Lower lobe of right lung (tissue), 2 donors: ENCODE measurements around the gene ADPRS. TPM values are rescaled to one million over a fixed set of nuclear protein-coding genes. Genes with fewer than 3 reads are reported as not detected.

Experiments used
- ATAC-seq, 2 donors: fragments of 200-7000 bp; cut with Tn5 transposase; one replicate each; pipeline ENCODE4 v1.9.1; 2020 to 2022; ENCODE audit warnings: mild to moderate bottlenecking in 2 of 2, moderate library complexity in 2 of 2
- DNase-seq: peaks from one replicate; pipeline ENCODE4 v3.0.0-alpha.2; 2020
- H3K27ac ChIP-seq: fragments of 200-600 bp; one replicate; pipeline ENCODE4 v1.8.0; 2022
- H3K27me3 ChIP-seq: fragments of 200-600 bp; one replicate; pipeline ENCODE4 v1.8.0; 2022; ENCODE audit warnings: low read depth
- H3K36me3 ChIP-seq: fragments of 200-600 bp; one replicate; pipeline ENCODE4 v1.8.0; 2022; ENCODE audit warnings: mild to moderate bottlenecking
- H3K4me1 ChIP-seq: fragments of 200-600 bp; one replicate; pipeline ENCODE4 v1.8.0; 2022
- H3K4me3 ChIP-seq: fragments of 200-600 bp; one replicate; pipeline ENCODE4 v1.8.0; 2022; ENCODE audit warnings: mild to moderate bottlenecking
- H3K9me3 ChIP-seq: fragments of 200-600 bp; one replicate; pipeline ENCODE4 v1.8.0; 2022
- intact Hi-C: fragments of 100-400 bp; cut with DNase I; formaldehyde crosslinking; loops from one replicate; pipeline ENCODE4 v1.11.0; 2022
- total RNA-seq: library from RNA; stranded (reverse); fragmentation: NEBNext Ultra II Directional; extraction: Animal tissue kit (Norgen Biotek cat#: 25700); gene quantifications from one replicate; pipeline ENCODE4 v1.2.1, GENCODE V29; 2021
- TF ChIP-seq, protein P1 (sequence below): fragments of 200-600 bp; IDR thresholded peaks from one replicate; pipeline ENCODE4 v1.8.0; 2022; ENCODE audit warnings: antibody characterized with exemption, mild to moderate bottlenecking
- donor health status: DM: no; HTN: yes; CAD: no; lungs with severe emphysema.

The ADPRS gene
- total RNA-seq, 1 donor from 2014 or later, result 32.4 TPM

DNA sequence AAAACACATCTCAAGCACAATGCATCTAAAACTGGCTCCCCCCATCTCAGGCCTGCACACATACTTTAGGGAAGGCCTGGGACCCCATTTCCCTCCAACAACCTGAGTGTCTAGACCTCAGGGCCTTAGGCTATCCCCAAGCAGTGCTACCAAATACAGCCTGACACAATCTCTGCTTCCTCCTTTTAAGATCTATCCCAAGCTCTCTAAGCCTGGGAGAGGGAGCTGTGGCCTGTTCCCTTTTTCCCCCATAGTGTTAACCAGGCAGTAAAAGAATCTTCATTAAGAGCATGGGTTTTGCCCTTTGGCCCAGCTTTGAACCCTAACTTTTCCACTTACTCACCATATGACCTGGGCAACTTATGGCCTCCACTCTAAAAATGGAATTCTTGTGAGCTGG, 47.1 kb downstream of the ADPRS start:
- peak overlapping the region; percentile 31 for H3K27ac ChIP-seq
- H3K4me3 ChIP-seq, result no peak overlapping the region
- DNase-seq (no peak), ATAC-seq (peak in 1 of 2 donors; percentile 19)
- peaks cover 42% of the 10 kb centered on the region for H3K36me3 ChIP-seq
- H3K9me3 ChIP-seq, result no peaks in the 10 kb centered on the region
- TF ChIP-seq, protein P1, sequence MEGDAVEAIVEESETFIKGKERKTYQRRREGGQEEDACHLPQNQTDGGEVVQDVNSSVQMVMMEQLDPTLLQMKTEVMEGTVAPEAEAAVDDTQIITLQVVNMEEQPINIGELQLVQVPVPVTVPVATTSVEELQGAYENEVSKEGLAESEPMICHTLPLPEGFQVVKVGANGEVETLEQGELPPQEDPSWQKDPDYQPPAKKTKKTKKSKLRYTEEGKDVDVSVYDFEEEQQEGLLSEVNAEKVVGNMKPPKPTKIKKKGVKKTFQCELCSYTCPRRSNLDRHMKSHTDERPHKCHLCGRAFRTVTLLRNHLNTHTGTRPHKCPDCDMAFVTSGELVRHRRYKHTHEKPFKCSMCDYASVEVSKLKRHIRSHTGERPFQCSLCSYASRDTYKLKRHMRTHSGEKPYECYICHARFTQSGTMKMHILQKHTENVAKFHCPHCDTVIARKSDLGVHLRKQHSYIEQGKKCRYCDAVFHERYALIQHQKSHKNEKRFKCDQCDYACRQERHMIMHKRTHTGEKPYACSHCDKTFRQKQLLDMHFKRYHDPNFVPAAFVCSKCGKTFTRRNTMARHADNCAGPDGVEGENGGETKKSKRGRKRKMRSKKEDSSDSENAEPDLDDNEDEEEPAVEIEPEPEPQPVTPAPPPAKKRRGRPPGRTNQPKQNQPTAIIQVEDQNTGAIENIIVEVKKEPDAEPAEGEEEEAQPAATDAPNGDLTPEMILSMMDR, result no peak
- intact Hi-C loops, result no loop called here
- peaks cover 23% of the 10 kb centered on the region for H3K4me1 ChIP-seq
- no peaks in the 10 kb centered on the region for H3K27me3 ChIP-seq

GRCh38 chr1:36136535-36136934, 47.8 kb downstream of the ADPRS start:
- TF ChIP-seq, protein P1, result no peak
- Histone ChIP-seq H3K27me3 (no peaks in the 10 kb centered on the region), H3K27ac (peak overlapping the region; percentile 31), H3K36me3 (peaks cover 42% of the 10 kb centered on the region), H3K4me3 (no peak overlapping the region), H3K4me1 (peaks cover 23% of the 10 kb centered on the region), H3K9me3 (no peaks in the 10 kb centered on the region)
- DNase-seq (no peak), ATAC-seq (peak; percentile 35 to 77)
- intact Hi-C loops, result no loop called here

DNA sequence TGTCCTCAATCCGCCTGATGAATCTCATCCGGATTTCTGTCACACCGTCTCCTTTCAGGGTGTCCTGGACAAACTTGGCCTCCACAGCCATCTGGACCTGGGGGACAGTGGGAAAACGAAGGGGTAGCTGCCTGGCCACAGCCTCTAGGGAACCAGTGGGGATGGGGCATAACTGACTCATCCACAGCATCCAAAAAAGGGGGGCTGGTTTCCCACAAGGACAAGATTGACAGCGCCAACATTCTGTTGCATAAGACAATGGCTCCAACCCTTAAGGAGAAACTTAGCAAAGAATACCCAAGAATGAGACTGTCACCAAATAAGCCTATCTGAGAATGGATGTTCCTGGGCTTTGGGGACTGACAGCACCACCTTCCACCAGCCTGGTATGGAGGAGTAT, 48.5 kb downstream of the ADPRS start:
- DNase-seq (no peak), ATAC-seq (no peak)
- intact Hi-C loops, result no loop called here
- H3K36me3 ChIP-seq, result peaks cover 42% of the 10 kb centered on the region
- H3K27me3 ChIP-seq, result no peaks in the 10 kb centered on the region
- peaks cover 29% of the 10 kb centered on the region for H3K4me1 ChIP-seq
- TF ChIP-seq, protein P1, result no peak
- no peak overlapping the region for H3K27ac ChIP-seq
- no peak overlapping the region for H3K4me3 ChIP-seq
- no peaks in the 10 kb centered on the region for H3K9me3 ChIP-seq

- intact Hi-C loops, result no loop called here
- TF ChIP-seq, protein P1, result no peak
- H3K9me3 ChIP-seq, result no peaks in the 10 kb centered on the region
- H3K4me3 ChIP-seq, result no peak overlapping the region
- no peak for DNase-seq
- H3K36me3 ChIP-seq, result peaks cover 42% of the 10 kb centered on the region
- ATAC-seq, result no peak
- H3K27ac ChIP-seq, result no peak overlapping the region
- no peaks in the 10 kb centered on the region for H3K27me3 ChIP-seq
- H3K4me1 ChIP-seq, result peaks cover 35% of the 10 kb centered on the region
These were observed 49.1 kb downstream of the ADPRS start for GRCh38 chr1:36137776-36138175.

GRCh38 chr1:36139521-36139920, 50.8 kb downstream of the ADPRS start:
- ATAC-seq (no peak), DNase-seq (no peak)
- Histone ChIP-seq H3K36me3 (peaks cover 42% of the 10 kb centered on the region), H3K27ac (no peak overlapping the region), H3K4me3 (no peak overlapping the region), H3K9me3 (no peaks in the 10 kb centered on the region), H3K4me1 (peaks cover 43% of the 10 kb centered on the region), H3K27me3 (no peaks in the 10 kb centered on the region)
- TF ChIP-seq, protein P1, result no peak
- intact Hi-C loops, result no loop called here

DNA sequence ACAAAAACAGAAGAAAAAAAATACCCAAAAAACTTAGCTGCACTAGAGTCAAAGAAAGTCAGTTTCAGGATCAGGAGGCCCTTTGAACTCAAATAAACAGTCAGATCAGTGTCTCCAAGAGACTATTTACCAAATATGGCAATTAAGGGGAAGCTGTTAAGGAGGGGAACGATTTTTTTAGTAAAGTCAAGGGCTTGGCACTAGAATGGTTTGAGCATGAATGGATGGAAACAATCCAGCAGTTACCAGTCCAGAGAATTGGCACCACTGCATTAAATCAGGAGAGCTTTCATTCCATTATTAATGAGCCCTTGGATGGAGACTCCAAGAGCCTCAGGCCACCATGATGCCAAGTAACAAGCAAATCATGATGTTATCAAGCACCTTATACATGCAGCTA, 53.4 kb downstream of the ADPRS start:
- intact Hi-C loops, result no loop called here
- peaks cover 30% of the 10 kb centered on the region for H3K36me3 ChIP-seq
- H3K27ac ChIP-seq, result peak overlapping the region; percentile 21
- H3K4me1 ChIP-seq, result peaks cover 25% of the 10 kb centered on the region
- DNase-seq, result no peak
- TF ChIP-seq, protein P1, result no peak
- H3K27me3 ChIP-seq, result no peaks in the 10 kb centered on the region
- peak; percentile 42 to 49 for ATAC-seq
- H3K4me3 ChIP-seq, result no peak overlapping the region
- H3K9me3 ChIP-seq, result no peaks in the 10 kb centered on the region
